ENCODE data around the gene TCFL5. TPM values are rescaled to one million over a fixed set of nuclear protein-coding genes. Genes with fewer than 3 reads are reported as not detected.
"Not testable (repeated sequence)": the region's sequence is repeated elsewhere in the genome, so short reads cannot be mapped to it uniquely, and the experiment has no call there.

Gene TCFL5
- polyA plus RNA-seq, 3 donors: 2.2 to 8.4 (median 5.1) TPM

DNA sequence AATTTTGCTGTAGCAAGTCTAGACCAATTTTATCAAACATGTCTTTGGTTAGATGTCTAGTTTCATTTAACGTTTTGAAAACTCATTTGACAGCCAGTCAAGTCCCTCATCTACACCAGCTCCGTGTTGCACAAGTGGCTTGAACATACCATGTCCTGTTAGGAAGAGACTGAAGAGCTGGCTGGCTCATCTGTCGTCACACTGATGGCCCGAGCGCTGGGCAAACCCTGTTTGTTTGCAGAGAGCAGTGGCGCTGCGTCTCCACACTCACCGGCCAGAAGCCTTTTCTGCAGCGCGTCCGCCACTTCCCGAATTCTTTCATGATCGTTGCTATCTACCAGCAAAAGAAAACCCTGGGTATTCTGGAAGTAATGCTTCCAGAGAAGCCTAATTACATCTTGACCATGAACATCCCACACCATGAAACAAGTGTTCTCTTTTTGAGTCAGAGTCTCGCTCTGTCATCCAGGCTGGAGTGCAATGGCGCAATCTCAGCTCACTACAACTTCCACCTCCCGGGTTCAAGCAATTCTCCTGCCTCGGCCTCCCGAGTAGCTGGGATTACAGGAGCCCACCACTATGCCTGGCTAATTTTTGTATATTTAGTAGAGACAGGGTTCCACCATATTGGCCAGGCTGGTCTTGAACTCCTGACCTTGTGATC, 10.7 kb upstream of the TCFL5 start:
- 56 to 79% (median 77%) methylated on average over 18 of the region's 18 CpGs for WGBS, 3 donors
- H3K27ac ChIP-seq (ENCODE audit: low read depth, low read length): no peak overlapping the region

DNA sequence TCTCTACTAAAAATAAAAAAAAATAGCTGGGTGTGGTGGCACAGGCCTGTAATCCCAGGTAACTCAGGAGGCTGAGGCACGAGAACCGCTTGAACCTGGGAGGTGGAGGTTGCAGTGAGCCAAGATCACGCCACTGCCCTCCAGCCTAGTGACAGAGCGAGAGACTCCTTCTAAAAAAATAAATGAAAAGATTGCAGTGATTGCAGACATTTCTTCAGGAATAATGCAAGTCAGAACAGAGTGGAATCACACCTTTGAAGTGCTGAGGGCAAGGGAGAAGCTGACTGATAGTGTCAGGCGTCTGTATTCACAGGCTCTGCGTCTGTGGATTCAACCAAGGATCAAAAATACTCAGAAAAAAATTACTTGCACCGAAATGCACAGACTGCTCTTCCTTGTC, 2.6 kb upstream of the TCFL5 start:
- 92 to 95% (median 94%) methylated on average over 7 of the region's 7 CpGs for WGBS, 3 donors
- no peak overlapping the region for H3K27ac ChIP-seq (ENCODE audit: low read depth, low read length)

DNA sequence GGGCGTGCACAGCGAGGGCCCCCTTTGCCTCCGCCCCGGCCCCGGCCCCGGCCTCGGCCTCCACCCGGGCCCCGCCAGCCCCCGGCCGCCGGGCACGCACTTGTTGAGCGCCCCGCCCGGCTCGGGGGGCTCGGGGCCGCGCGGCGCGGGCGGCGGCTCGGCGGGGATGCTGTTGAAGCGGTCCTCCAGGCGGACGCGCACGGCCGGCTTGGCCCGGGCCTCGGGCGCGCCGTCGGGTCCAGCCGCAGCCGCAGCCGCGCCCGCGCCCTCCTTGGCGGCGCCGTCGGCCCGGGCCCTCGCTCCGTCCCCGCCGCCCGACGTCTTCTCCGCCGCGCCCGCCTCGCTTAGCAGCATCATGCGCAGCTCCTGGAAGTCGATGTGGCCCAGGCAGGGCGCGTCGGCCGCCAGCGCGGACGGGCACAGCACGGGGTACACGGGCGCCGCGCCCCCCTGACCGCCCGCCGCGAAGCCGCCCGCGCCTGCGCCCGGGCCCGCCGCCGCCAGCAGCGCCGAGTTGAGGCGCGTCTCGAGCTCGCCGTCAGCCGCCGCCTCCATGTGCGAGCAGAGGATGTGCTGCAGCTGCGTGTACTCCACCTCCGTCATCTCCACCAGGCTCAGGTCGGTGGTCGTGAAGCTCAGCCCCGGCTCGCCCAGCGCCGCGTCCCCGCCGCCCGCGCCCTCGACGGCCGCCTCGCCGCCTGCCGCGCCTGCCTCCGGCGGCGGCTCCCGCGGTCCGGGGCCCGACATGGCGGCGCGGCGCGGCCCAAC, 514 bp downstream of the TCFL5 start:
- WGBS, 3 donors: 0 to 1% (median 1%) methylated on average over 34 to 129 of the region's 129 CpGs
- no peak overlapping the region for H3K27ac ChIP-seq (ENCODE audit: low read depth, low read length)

DNA sequence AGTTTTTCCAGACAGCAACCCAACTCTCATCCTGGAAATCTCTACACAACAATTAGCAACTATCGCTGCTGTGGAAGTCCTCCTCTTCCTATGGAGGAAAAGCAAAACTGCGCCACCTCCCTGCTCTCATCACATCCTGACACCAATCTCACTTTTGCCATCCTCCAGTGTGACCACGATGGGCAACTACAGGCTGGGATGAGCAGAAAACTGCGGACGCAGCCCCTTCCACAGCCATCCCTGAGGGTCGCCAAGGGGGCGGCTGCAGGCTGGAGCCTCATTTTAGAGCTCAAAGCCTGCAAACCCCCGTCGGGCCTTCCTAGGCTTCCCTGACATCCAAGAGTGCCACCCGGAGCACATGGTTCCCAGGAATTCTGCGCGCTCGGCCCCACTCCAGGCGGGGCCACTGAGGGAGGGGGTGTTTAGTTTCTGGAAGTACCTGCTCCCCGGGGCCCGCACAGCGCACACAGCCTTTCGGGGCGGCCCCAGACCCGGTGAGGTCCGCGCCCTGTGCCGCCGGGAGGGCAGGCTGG, 1.2 kb downstream of the TCFL5 start:
- H3K27ac ChIP-seq (ENCODE audit: low read depth, low read length): no peak overlapping the region

DNA sequence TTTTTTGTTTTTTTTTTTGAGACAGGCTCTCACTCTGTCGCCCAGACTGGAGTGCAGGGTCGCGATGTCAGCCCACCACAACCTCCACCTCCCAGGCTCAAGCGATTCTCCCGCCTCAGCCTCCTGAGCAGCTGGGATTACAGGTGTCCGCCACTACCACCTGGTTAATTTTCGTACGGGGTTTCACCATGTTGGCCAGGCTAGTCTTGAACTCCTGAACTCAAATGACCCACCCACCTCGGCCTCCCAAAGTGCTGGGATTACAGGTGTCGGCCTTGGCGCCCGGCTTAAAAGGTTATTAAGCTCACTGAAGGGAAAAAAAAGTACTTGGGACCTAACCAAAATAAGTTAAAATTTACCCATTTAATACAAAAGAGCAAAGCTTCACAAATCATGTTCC, 1.9 kb downstream of the TCFL5 start:
- 78 to 92% (median 90%) methylated on average over 12 of the region's 12 CpGs for WGBS, 3 donors
- no peak overlapping the region for H3K27ac ChIP-seq (ENCODE audit: low read depth, low read length)

More for the DNA sequence above, 1.2 kb downstream of the TCFL5 start:
- WGBS, 3 donors: 20 to 26% (median 25%) methylated on average over 24 of the region's 24 CpGs

DNA sequence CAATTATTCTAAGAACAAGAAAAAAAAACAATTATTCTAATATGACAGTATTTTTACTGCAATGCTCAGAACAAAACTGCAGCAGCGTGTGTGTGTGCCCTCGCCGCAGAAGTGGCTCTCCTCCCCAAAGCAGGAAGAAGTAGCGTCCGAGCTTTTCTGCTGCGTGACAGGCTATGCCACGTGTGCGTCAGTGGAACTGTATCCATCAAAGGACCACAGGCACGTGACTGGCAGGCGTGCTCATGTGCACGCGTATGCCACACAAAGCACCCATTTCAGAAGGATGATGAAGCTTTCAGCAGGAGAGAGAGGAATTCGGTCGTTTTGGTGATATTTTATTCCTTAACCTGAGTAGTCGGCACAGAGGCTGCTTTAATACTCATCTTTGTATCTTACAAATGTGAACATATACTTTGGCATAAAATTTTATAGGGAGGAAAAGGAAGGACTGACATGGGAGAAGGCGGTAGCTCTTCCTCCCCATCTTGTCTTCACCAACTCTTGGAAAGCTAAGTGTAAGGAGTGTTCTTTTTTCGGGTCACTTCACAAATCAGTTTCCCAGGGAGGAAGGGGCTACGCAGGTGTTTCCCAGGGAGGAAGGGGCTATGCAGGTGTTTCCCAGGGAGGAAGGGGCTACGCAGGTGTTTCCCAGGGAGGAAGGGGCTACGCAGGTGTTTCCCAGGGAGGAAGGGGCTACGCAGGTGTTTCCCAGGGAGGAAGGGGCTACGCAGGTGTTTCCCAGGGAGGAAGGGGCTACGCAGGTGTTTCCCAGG, 3.4 kb downstream of the TCFL5 start:
- 73 to 94% (median 85%) methylated on average over 18 to 19 of the region's 23 CpGs for WGBS, 3 donors

DNA sequence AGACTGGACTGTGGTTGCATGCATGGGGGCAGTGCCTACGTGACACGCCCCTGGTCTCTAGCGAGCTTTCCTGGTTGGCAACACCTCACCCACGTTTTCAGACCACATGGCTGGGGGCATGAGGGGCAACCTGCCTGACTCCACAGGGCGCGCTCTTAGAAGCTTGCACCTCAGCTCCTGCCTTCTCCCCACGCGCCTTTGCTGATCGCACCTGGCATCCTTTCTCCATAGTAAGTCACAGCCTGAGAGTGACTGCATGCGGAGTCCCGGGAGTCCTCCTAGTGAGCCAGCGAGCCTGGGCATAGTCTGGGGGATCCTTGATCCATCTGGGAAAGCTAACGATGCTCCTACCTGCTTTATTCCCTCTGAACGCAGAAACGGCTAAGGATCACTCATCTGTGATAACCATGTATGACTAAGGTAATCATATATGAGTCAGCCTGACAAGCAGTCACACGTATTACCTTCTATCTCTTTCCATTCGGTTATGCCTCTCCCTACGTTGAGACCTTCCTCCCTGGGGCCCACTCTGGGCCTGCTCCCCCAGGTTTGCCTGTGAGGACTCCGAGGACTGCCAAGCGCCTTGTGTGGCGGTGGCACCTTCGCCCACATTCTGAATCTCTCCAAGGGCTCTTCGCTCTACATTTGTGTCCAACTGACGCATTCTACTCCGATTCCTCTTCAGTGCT, 4.5 kb downstream of the TCFL5 start:
- 92 to 95% (median 95%) methylated on average over 25 of the region's 25 CpGs for WGBS, 3 donors
- no peak overlapping the region for H3K27ac ChIP-seq (ENCODE audit: low read depth, low read length)

More for the DNA sequence above, 3.4 kb downstream of the TCFL5 start:
- H3K27ac ChIP-seq (ENCODE audit: low read depth, low read length): no peak overlapping the region

DNA sequence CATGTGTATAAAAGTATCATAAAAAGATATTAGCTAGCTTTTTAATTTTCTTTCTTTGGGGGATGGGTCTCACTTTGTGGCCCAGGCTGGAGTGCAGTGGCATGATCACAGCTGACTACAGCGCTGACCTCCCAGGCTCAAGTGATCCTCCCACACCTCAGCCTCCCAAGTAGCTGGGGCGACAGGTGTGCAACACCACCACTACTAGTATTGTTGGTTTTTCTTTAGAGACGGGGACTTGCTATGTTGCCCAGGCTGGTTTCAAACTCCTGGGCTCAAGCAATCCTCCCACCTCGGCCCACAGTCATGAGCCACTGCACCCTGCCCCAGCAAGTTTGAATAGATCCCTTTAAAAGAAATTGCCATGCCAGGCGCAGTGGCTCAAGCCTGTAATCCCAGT, 6.5 kb downstream of the TCFL5 start:
- no peak overlapping the region for H3K27ac ChIP-seq (ENCODE audit: low read depth, low read length)
- 88 to 97% (median 90%) methylated on average over 5 of the region's 5 CpGs for WGBS, 3 donors

DNA sequence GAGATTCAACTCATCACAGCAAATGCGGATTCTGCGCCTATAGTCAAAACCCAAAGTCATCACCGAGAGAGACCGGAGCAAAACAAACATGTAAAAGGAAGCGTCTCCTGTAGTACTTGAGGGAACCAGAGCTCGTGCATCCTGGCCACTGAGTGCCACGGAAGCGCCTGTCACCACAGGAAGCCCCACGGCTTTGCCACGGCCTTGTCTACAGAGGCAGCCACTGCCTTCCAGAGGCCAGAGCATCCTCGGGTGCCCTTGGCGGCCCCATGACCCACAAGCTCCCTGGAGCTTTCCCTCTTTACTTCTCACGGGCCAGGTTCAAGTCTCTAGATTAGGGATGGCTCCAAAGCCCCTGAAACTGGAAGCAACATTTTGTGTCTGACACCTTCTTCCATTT, 7.5 kb downstream of the TCFL5 start:
- no peak overlapping the region for H3K27ac ChIP-seq (ENCODE audit: low read depth, low read length)
- 93 to 95% (median 93%) methylated on average over 13 of the region's 13 CpGs for WGBS, 3 donors

DNA sequence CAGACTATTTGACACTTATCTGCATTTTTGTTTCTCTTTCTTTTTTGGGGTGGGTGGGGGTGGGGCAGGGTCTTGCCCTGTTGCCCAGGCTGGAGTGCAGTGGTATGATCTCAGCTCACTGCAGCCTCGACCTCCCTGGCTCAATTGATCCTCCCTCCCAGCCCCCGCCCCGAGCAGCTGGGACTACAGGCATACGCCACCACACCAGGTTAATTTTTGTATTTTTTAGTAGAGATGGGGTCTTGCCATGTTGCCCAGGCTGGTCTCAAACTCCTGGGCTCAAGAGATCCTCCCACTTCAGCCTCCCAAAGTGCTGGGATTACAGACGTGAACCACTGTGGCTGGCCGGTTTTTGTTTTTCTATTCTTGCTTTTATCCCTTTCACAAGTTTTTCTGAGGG, 8.3 kb downstream of the TCFL5 start:
- 85 to 93% (median 86%) methylated on average over 6 of the region's 6 CpGs for WGBS, 3 donors
- H3K27ac ChIP-seq (ENCODE audit: low read depth, low read length): not testable (repeated sequence)

DNA sequence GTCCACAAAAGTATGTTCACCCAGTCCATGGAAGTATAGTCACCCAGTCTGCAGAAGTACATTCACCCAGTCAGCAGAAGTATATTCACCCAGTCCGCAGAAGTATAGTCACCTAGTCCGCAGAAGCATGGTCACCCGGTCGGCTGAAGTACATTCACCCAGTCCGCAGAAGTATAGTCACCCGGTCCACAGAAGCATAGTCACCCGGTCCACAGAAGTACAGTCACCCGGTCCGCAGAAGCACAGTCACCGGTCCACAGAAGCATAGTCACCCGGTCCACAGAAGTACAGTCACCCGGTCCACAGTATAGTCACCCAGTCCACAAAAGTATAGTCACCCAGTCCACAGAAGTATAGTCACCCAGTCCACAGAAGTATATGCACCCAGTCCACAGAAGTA, 8.8 kb downstream of the TCFL5 start:
- no peak overlapping the region for H3K27ac ChIP-seq (ENCODE audit: low read depth, low read length)
- WGBS, 3 donors: 91 to 96% (median 94%) methylated on average over 12 of the region's 12 CpGs

DNA sequence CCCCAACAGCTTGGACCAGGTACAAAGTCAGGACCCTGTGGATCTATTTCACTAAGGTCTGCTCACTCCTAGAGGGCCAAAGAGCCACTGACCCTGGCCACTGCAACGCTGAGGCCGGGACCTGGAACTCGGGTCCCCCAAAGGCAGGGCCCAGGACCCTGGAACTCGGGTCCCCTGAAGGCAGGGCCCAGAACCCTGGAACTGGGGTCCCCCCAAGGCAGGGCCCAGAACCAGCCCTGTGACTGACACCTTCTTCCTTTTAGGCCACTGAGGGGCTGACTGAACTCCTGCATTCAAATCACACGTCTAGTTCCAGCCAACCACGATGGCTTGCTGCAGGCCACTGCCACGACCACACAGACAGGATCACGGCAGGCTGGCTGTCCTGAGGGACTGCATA, 9.4 kb downstream of the TCFL5 start:
- WGBS, 3 donors: 90 to 92% (median 91%) methylated on average over 8 of the region's 8 CpGs
- H3K27ac ChIP-seq (ENCODE audit: low read depth, low read length): no peak overlapping the region

DNA sequence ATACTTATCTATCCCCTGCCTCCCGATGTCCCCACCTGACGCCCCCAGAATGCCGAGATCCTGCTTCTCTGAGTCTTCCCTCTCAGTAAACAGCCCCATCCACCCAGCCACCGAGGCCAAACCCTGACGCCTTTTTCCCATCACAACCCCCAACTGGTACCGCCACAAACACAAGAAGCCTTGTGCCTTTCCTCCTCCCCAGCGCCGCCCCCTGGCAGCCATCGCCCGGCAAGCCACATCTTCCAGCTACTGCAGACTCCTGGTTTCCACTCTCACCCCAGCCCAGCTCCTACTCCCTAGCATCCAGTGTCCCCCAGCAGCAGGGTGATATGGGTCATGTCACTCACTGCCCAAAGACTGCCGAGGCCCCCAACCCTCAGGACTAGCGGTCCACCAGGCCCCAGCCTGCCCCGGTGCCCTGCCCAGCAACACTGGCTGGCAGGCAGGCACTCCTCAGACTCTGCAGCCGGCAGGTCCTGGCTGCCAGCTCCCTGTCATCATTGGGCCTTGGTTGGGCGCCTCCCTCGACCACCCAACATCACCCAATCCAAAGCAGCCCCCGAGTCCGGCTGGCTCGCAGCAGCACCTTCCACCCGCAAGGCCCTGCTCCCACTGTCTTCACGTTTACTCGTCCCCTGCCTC, 11.2 kb downstream of the TCFL5 start:
- H3K27ac ChIP-seq (ENCODE audit: low read depth, low read length): no peak overlapping the region
- WGBS, 3 donors: 85 to 91% (median 89%) methylated on average over 22 of the region's 22 CpGs

DNA sequence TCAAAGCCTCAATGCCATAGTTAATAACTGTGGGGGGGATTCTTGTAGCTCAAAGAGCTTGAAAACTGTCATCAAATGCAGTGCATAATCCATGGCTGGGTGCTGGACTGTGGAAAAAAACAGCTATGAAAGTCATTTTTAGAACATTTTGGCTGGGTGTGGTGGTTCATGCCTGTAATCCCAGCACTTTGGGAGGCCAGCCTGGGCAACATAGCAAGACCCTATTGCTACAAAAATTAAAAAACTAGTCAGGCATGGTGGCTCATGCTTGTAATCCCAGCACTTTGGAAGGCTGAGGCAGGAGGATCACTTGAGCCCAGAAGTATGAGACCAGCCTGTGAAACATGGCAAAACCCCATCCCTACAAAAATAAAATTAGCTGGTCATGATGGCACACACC, 12.2 kb downstream of the TCFL5 start:
- H3K27ac ChIP-seq (ENCODE audit: low read depth, low read length): no peak overlapping the region

DNA sequence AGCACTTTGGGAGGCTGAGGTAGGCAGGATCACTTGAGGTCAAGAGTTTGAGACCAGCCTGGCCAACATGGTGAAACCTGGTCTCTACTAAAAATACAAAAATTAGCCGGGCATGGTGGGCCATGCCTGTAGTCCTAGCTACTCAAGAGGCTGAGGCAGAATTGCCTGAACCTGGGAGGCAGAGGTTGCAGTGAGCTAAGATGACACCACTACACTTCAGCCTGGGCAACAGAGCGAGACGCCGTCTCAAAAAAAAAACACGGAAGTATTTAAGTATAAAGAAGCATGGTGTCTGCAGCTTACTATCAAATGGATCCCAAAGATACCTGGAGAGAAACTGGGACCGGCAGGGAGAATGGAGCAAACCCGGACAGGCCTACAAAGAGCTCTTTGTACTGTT, 12.7 kb downstream of the TCFL5 start:
- not testable (repeated sequence) for H3K27ac ChIP-seq (ENCODE audit: low read depth, low read length)
- WGBS, 3 donors: 94% methylated on average over 7 of the region's 7 CpGs

DNA sequence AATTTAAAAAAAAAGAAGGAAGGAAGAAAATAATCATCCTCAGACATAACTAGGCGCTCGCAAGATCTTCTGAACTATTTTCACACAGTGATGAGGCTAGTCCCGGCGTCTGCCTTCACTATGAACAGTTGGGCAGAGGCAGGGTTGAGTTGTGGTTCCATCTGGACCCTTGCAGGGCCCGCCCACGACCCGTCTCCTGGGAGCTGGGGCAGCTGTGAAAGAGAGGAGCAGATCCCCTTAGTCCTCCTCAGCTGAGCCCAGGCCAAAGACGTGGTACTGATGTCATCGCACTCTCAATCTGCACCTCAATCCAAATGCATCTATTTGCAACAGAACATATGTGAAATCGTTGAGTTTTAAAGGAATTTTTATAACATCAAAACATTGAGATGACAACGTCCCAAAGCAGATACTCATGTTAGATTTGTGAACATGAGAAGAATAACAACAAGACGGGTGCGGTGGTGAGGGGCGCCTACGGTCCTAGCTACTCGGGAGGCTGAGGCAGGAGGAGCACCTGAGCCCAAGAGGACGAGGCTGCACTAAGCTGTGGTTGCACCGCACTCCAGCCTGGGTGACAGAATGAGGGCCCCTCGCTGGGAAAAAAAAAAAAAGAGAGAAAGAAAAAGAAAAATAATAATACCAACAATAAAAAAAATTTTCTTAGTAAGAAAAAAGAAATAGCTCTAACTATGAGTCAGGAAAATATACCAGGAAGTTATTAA, 15.3 kb downstream of the TCFL5 start:
- no peak overlapping the region for H3K27ac ChIP-seq (ENCODE audit: low read depth, low read length)
- WGBS, 3 donors: 86 to 95% (median 92%) methylated on average over 19 of the region's 19 CpGs

DNA sequence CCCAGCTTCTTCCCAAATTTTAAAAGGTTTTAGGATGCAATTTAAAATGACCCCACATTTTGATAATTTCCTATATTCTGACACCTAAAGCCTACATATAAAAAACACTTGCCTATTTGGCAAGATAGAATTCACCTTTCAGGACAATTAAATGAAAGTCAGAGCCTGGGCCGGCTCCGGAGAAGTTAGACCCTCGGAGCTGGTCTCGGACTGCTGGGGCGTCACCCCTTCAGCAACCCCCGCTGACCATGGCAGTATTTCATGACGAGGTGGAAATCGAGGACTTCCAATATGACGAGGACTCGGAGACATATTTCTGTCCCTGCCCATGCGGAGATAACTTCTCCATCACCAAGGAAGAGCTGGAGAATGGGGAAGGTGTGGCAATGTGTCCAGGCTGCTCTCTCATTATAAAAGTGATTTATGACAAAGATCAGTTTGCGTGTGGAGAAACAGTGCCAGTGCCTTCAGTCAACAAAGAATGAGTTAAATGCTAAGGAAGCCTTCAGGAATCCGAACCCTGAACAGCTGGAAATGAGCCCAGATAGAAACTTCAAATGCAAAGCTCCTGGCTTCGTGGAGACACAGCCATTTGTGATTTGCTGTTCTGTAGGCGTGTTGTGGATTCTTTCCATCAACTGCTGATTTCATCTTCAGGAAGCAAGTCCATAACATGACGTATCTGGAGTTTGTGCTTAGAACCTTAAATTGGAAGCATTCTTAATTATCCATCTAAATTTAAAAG, 16.0 kb downstream of the TCFL5 start:
- WGBS, 3 donors: 94 to 96% (median 94%) methylated on average over 16 of the region's 16 CpGs
- no peak overlapping the region for H3K27ac ChIP-seq (ENCODE audit: low read depth, low read length)

Measured in adipose tissue (tissue), 3 donors.